ENCODE measurements around the gene DMRT1.

DNA sequence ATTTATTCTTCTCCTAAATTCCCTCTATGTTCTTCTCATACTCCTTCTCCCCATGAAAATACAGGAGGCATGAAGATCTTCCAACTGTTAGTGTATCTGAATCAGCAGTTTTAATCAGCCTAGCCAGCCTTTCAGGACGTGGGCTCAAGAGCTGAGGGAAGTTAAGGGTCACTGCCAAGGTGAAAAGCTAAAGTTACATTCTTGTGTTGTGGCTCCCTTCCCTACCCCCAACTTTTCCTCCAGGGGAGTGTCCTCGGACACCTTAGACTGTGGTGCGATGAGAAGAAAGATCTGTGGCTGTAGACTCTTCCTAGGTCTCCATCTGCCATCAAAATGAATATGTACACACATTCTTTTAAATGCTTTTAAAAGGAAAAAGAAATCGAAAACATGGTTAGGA lies 139.1 kb downstream of the DMRT1 start:
- TF ChIP-seq, protein P1, sequence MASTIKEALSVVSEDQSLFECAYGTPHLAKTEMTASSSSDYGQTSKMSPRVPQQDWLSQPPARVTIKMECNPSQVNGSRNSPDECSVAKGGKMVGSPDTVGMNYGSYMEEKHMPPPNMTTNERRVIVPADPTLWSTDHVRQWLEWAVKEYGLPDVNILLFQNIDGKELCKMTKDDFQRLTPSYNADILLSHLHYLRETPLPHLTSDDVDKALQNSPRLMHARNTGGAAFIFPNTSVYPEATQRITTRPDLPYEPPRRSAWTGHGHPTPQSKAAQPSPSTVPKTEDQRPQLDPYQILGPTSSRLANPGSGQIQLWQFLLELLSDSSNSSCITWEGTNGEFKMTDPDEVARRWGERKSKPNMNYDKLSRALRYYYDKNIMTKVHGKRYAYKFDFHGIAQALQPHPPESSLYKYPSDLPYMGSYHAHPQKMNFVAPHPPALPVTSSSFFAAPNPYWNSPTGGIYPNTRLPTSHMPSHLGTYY (CRISPR knock-in tag; IDR thresholded peaks at IDR 0.05): no peak
- TF ChIP-seq JUN (CRISPR knock-in tag; IDR thresholded peaks at IDR 0.05): no peak
- TF ChIP-seq, protein P2, sequence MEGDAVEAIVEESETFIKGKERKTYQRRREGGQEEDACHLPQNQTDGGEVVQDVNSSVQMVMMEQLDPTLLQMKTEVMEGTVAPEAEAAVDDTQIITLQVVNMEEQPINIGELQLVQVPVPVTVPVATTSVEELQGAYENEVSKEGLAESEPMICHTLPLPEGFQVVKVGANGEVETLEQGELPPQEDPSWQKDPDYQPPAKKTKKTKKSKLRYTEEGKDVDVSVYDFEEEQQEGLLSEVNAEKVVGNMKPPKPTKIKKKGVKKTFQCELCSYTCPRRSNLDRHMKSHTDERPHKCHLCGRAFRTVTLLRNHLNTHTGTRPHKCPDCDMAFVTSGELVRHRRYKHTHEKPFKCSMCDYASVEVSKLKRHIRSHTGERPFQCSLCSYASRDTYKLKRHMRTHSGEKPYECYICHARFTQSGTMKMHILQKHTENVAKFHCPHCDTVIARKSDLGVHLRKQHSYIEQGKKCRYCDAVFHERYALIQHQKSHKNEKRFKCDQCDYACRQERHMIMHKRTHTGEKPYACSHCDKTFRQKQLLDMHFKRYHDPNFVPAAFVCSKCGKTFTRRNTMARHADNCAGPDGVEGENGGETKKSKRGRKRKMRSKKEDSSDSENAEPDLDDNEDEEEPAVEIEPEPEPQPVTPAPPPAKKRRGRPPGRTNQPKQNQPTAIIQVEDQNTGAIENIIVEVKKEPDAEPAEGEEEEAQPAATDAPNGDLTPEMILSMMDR (IDR thresholded peaks at IDR 0.05): no peak
- TF ChIP-seq, protein P3, sequence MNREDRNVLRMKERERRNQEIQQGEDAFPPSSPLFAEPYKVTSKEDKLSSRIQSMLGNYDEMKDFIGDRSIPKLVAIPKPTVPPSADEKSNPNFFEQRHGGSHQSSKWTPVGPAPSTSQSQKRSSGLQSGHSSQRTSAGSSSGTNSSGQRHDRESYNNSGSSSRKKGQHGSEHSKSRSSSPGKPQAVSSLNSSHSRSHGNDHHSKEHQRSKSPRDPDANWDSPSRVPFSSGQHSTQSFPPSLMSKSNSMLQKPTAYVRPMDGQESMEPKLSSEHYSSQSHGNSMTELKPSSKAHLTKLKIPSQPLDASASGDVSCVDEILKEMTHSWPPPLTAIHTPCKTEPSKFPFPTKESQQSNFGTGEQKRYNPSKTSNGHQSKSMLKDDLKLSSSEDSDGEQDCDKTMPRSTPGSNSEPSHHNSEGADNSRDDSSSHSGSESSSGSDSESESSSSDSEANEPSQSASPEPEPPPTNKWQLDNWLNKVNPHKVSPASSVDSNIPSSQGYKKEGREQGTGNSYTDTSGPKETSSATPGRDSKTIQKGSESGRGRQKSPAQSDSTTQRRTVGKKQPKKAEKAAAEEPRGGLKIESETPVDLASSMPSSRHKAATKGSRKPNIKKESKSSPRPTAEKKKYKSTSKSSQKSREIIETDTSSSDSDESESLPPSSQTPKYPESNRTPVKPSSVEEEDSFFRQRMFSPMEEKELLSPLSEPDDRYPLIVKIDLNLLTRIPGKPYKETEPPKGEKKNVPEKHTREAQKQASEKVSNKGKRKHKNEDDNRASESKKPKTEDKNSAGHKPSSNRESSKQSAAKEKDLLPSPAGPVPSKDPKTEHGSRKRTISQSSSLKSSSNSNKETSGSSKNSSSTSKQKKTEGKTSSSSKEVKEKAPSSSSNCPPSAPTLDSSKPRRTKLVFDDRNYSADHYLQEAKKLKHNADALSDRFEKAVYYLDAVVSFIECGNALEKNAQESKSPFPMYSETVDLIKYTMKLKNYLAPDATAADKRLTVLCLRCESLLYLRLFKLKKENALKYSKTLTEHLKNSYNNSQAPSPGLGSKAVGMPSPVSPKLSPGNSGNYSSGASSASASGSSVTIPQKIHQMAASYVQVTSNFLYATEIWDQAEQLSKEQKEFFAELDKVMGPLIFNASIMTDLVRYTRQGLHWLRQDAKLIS (CRISPR knock-in tag; IDR thresholded peaks at IDR 0.05; ENCODE audit: borderline replicate concordance): no peak
- no peak for TF ChIP-seq ETV6 (CRISPR knock-in tag; IDR thresholded peaks at IDR 0.05)
- no peak for TF ChIP-seq SP1 (CRISPR knock-in tag; conservative IDR thresholded peaks at IDR 0.05)
- TF ChIP-seq, protein P4, sequence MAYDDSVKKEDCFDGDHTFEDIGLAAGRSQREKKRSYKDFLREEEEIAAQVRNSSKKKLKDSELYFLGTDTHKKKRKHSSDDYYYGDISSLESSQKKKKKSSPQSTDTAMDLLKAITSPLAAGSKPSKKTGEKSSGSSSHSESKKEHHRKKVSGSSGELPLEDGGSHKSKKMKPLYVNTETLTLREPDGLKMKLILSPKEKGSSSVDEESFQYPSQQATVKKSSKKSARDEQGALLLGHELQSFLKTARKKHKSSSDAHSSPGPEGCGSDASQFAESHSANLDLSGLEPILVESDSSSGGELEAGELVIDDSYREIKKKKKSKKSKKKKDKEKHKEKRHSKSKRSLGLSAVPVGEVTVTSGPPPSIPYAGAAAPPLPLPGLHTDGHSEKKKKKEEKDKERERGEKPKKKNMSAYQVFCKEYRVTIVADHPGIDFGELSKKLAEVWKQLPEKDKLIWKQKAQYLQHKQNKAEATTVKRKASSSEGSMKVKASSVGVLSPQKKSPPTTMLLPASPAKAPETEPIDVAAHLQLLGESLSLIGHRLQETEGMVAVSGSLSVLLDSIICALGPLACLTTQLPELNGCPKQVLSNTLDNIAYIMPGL (CRISPR knock-in tag; IDR thresholded peaks at IDR 0.05): no peak
- no peak for TF ChIP-seq SMAD4 (CRISPR knock-in tag; IDR thresholded peaks at IDR 0.05)
- TF ChIP-seq, protein P5, sequence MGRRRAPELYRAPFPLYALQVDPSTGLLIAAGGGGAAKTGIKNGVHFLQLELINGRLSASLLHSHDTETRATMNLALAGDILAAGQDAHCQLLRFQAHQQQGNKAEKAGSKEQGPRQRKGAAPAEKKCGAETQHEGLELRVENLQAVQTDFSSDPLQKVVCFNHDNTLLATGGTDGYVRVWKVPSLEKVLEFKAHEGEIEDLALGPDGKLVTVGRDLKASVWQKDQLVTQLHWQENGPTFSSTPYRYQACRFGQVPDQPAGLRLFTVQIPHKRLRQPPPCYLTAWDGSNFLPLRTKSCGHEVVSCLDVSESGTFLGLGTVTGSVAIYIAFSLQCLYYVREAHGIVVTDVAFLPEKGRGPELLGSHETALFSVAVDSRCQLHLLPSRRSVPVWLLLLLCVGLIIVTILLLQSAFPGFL (CRISPR knock-in tag; IDR thresholded peaks at IDR 0.05; ENCODE audit: borderline replicate concordance): no peak
- TF ChIP-seq NR1H2 (CRISPR knock-in tag; IDR thresholded peaks at IDR 0.05): no peak
- TF ChIP-seq, protein P6, sequence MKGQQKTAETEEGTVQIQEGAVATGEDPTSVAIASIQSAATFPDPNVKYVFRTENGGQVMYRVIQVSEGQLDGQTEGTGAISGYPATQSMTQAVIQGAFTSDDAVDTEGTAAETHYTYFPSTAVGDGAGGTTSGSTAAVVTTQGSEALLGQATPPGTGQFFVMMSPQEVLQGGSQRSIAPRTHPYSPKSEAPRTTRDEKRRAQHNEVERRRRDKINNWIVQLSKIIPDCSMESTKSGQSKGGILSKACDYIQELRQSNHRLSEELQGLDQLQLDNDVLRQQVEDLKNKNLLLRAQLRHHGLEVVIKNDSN (CRISPR knock-in tag; IDR thresholded peaks at IDR 0.05): no peak
- TF ChIP-seq, protein P7, sequence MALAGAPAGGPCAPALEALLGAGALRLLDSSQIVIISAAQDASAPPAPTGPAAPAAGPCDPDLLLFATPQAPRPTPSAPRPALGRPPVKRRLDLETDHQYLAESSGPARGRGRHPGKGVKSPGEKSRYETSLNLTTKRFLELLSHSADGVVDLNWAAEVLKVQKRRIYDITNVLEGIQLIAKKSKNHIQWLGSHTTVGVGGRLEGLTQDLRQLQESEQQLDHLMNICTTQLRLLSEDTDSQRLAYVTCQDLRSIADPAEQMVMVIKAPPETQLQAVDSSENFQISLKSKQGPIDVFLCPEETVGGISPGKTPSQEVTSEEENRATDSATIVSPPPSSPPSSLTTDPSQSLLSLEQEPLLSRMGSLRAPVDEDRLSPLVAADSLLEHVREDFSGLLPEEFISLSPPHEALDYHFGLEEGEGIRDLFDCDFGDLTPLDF (CRISPR knock-in tag; IDR thresholded peaks at IDR 0.05): no peak
